Peyer's patch (tissue), 4 donors: ENCODE results near the gene OPCML.

Source experiments
- CTCF ChIP-seq, 6 experiments: fragments of 450-650 bp in 4 of 6; fragments of 200-600 bp in 2 of 6; sonication (generic) in 1 of 6; IDR thresholded peaks; one replicate each; pipeline ENCODE4 v1.5.1; 2017 to 2019; ENCODE audit warnings: antibody characterized with exemption in 6 of 6, mild to moderate bottlenecking in 3 of 6, moderate library complexity in 1 of 6
- POLR2A ChIP-seq, 2 donors: fragments of 450-650 bp; IDR thresholded peaks; one replicate each; pipeline ENCODE4 v1.5.1; 2017; ENCODE audit warnings: antibody characterized with exemption in 2 of 2, mild to moderate bottlenecking in 2 of 2, moderate library complexity in 2 of 2

- TF ChIP-seq CTCF (IDR thresholded peaks at IDR 0.05), result no peak
- TF ChIP-seq POLR2A (IDR thresholded peaks at IDR 0.05), result no peak
These were observed 221.1 kb downstream of the OPCML start for GRCh38 chr11:133311230-133311629.
